COLO829 (cell line): ENCODE results near the gene DRD2.
A peak's percentile ranks its signal among the peaks of the same experiment; 100 is the strongest.

Source experiments
- DNase-seq: peaks from one replicate; pipeline ENCODE4 v3.0.0; 2012; ENCODE audit warnings: low spot score

DRD2 gene

DNA sequence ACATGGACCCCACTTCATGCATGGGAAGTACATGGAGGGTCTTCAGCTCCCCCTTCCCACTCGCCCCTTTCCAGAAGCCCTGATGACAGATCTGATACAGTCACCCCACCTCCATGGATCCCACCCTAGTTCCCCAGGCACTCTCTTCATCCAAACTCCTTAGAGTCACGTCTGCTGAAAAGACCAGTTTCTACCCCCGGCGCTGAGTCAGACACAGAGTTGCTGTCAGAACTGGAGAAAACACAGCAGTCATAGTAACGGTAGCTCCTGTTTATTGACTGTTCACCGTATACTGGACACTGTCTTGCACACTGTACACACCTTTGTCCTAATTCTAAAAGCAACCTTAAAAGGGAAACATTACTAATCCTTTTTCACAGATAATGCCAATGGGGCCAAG, 29.1 kb downstream of the DRD2 start:
- no peak for DNase-seq

GRCh38 chr11:113444502-113445123, 30.6 kb downstream of the DRD2 start:
- no peak for DNase-seq

DNA sequence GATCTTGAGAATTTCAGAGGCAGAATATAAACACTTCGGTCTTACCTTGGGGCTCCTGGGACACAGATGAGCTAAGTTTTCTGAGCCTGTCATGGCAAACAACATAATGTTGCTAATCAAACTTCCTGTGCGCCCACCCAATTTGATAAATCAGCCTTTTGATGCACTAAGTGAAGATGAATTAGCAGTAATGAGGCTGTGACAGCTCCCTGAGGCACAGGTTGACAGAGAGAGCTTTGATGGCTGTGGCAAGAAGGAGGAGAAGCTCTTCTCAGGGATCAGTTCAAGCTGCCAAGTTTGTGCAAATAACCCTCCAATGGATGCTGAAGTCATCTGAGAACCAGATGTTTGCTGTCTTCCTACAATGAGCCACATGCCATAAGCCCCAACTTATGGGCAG, 34.4 kb downstream of the DRD2 start:
- no peak for DNase-seq

DNA sequence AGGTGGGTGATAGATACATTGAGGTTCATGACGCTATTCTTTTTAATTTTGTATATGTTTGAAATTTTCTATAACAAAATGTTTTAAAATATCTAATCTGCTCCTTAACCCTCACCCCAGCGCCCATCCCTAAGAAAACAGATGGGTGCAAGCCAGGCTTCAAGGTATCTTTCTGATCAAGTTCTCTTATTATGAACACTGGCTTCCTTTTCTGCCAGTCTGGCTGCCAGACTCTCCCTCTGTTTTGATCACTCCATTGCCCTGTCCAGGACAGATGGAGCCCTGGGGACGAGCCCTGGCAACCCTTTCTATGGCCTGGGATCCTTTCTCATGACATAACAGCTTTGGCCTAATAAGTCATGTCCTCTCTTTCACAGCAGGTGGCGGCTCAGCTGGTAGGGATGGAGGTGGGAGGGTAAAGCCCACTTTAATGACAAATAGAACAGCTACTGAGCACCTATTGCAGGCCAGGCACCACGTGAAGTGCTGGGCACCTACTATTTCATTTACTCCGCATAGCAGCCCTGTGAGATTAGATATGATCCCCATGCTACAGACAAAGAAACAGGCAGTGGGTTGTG, 38.4 kb downstream of the DRD2 start:
- DNase-seq: no peak

DNA sequence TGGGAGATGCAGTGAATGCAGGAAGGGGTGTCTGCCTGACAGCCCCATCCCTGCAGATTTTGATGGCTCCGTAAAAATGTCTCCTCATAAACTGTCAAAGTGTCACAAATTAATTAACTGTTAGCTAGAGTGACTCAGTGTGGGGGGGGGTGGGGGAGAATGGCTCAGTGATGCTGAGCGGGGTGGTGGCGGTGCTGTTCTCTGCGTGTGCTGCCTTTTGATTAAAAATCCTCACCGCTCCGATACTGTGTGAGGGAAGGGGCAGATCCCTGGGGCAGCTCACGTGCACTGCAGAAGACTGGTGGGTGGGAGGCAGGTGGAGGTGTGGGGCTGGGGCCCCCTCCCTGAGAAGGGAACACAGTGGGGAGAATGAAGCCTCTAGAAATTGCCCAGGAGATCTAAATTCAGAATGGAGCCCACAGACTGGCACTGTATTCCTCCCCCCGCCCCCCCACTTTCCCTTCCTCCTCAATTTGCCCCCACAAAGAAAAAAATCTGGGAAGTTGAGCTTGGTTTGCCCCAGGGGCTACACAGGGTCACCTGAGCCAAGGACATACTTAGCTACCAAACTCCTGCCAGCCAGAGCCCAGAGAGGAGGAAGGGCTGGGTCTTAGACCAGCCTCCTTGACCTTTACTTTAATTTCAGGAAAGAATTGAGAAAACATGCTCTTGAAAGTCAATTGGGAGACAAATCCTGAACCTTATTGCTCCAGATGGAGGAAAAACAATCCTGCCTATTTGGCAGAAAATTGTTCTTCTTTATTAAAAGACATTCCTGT, 39.8 kb downstream of the DRD2 start:
- DNase-seq: no peak

- no peak for DNase-seq
Observed at GRCh38 chr11:113431746-113432145, 43.5 kb downstream of the DRD2 start.

GRCh38 chr11:113426686-113427085, 48.5 kb downstream of the DRD2 start:
- no peak for DNase-seq

GRCh38 chr11:113420808-113421207, 54.4 kb downstream of the DRD2 start:
- DNase-seq: no peak

DNA sequence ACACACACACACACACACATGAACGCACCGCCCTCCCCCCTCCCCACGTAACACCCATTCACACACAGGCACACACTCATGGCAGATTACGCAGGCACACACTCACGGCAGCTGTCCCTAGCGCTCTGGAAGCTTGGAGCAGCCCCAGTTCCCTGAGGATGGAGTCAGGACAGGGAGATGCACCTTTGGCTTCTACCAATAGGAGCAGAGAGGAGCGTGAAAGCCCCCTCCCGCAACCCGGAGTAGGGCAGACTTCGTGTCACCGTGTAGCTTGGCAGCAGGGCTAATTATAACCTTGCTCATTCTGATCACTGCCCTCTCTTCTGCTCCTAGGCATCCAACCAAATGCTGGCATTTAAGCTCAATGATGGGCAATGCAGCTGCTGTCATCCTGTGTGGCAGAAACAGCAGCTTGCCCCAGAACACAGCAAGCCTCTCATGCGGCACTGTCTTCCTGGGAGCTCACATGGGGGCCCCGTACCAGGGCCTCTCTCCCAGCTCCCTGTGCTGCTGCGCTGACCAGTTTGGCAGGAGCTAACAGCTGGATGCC, 55.7 kb downstream of the DRD2 start:
- no peak for DNase-seq

DNA sequence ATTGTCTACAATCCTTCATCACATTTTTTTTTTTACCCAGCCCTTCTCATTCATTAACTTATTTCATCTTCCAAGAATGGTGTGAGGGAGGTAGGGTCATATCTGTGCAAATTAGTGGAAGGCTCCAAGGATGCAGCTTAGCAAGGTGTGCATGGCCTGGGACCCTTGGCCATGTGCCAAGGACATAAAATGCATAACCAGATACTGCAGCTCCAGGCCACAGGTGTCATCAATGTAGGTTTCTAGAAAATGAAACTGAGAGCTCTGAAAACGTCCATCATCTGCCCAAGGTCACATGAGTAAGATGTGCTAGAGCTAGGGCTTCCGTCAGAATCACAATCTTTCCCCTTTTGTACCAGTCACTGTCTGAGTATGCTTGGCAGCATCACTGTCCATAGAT, 57.8 kb downstream of the DRD2 start:
- no peak for DNase-seq

DNA sequence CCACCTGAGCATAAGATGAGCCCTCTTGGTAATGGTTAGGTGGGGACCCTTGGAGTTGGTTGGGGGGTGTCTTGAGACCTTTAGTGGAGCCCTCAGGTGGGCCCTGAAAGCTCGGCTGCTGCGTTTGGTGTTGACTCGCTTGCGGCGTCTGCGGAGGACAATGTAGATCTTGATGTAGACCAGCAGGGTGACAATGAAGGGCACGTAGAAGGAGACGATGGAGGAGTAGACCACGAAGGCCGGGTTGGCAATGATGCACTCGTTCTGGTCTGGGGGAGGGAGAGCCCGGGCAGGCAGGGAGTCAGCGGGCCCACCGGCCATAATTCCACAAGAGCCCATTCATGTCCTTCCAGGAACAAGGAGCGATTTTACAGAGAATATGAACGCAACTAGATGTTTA, 59.9 kb downstream of the DRD2 start:
- DNase-seq: no peak

GRCh38 chr11:113412675-113413074, 62.5 kb downstream of the DRD2 start:
- DNase-seq: no peak

DNA sequence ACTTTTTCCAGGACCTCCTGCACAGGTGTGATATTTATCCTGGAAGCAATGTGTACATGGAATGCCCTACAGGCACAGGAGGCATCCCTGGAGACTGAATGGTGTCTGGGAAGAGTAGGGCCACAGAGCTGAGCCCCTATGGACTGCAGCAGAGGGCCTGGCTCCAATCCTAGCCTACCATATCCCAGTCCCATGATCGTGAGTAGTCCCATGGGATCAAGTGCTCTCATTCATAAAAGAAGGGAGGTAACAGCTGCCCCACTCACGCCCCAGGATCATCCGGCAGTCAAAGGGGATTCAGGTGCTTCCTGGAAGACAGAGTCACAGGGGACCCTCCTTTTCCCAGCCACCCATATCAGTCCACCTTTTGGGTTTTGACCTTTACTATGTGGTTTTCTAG, 63.7 kb downstream of the DRD2 start:
- DNase-seq: no peak

- DNase-seq: no peak
Observed at GRCh38 chr11:113410414-113411135, 64.6 kb downstream of the DRD2 start.

GRCh38 chr11:113409526-113409925, 65.7 kb downstream of the DRD2 start:
- no peak for DNase-seq

- no peak for DNase-seq
Observed at GRCh38 chr11:113408887-113409286, 66.3 kb downstream of the DRD2 start.

- DNase-seq: no peak
Observed at GRCh38 chr11:113408206-113408605, 67.0 kb downstream of the DRD2 start.

DNA sequence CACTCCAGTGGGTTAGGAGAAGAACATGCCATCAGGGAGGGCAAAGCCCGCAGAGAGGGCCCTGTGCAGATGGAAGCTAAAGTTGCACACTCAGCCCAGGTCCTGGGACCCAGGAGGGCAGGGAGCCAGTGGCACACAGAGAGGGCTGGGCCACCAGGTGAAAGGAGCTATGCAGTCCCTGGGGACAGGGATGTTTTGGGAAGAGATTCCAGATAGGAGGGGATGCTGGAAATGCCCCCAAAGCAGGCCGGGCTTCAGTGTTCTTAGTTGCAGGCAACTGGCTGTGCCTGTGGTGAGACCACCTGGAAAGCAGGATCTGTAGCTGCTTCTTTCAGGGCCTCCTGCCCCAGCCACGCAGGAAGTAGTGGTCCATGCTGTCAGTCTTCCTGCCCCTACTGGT, 68.0 kb downstream of the DRD2 start:
- DNase-seq: no peak

- DNase-seq: no peak
Observed at GRCh38 chr11:113405724-113406478, 69.3 kb downstream of the DRD2 start.

DNA sequence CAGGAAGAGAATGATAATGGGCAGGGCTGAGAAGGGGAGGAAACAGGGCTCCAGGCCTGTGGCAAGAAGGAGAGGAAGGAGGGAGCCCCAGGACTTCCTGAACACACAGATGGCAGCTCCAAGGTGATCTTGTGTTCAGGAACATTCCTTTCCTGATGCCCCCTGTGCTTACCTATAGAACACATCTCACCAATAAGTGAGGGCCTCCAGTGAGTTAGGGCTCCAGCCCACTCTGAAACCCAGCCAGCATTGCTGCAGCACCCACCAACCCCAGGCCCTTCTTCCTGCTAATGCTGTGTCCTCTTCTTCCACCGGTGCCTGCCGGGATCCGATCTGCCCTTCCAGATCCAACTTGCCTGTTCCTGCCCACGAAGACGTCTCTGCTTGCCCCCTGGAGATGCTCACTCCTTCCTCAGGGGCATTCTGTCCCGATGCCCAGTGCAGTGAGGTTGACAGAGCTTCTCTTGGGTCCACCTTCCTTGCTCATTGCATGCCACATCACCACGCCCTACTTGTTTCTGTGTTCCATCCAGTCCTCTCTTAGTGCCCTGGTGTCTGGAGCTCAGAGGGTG, 70.3 kb downstream of the DRD2 start:
- DNase-seq: no peak

DNA sequence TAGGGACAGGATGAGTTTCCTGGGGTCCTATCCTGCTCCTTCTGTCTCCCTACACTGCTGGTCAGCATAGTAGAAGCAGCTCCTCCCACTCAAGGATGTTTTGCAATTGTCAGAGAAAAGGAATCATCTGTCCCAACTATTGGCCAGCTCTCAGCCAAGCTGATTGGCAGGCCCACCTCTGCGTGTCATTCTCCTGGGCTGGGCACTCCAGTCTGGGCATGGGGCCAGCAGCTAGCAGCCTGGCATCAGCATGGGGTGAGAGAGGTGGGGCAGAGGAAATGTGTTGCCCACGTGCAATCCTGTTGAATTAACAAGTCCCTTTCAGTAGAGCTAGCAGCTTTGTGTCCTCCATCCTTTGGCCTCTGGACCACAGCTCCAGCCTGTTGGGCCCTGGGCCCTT, 73.5 kb downstream of the DRD2 start:
- peak; percentile 61 for DNase-seq
